Right cardiac atrium (tissue), 5 donors: ENCODE results near the gene RB1. TPM values are rescaled to one million over a fixed set of nuclear protein-coding genes. Genes with fewer than 3 reads are reported as not detected.
"Not testable (repeated sequence)": the region's sequence is repeated elsewhere in the genome, so short reads cannot be mapped to it uniquely, and the experiment has no call there.

Source experiments
- ATAC-seq, 2 donors: fragments of 200-7000 bp; cut with Tn5 transposase; one replicate each; pipeline versions ENCODE4 v1.8.0 to v1.9.1; 2020; ENCODE audit warnings: moderate library complexity in 2 of 2, mild to moderate bottlenecking in 1 of 2
- DNase-seq, 3 donors: peaks; one replicate each; pipeline ENCODE4 v3.0.0-alpha.2; 2020
- H3K27ac ChIP-seq: one replicate; pipeline ENCODE4 v1.5.1; 2013; ENCODE audit warnings: mild to moderate bottlenecking, low read length, control low read depth, moderate library complexity
- H3K27me3 ChIP-seq: one replicate; pipeline ENCODE4 v1.6.1; 2013; ENCODE audit not compliant: control insufficient read depth, insufficient read depth
- H3K4me1 ChIP-seq: one replicate; pipeline ENCODE4 v1.6.1; 2013; ENCODE audit warnings: low read length; ENCODE audit not compliant: control insufficient read depth, insufficient read depth
- H3K4me3 ChIP-seq: one replicate; pipeline ENCODE4 v1.5.1; 2013; ENCODE audit warnings: low read length, control low read depth
- H3K9me3 ChIP-seq: one replicate; pipeline ENCODE4 v1.6.1; 2013; ENCODE audit warnings: low read length; ENCODE audit not compliant: control insufficient read depth
- WGBS: extraction: QIAGEN DNeasy Blood & Tissue Kit; methylation state at CpG from one replicate; pipeline ENCODE4 v1.1.7; 2013; 5-methylcytosine and 5-hydroxymethylcytosine counted together
- intact Hi-C, 4 donors: fragments of 100-400 bp; cut with DNase I; formaldehyde crosslinking; loops; one replicate each; pipeline versions ENCODE4 v1.11.0 to v1.14.0; 2022 to 2023
- polyA plus RNA-seq: library from polyadenylated mRNA; stranded (reverse); fragments of 200-250 nt; gene quantifications from one replicate; pipeline ENCODE4 v1.2.3, GENCODE V29; 2013
- total RNA-seq, 4 donors: library from RNA; stranded (reverse); fragmentation: NEBNext Ultra II Directional; extraction: Animal tissue kit (Norgen Biotek cat#: 25700); gene quantifications; one replicate each; pipeline ENCODE4 v1.2.1, GENCODE V29; 2021
- donor health status: healthy with polysubstance abuse.
- donor health status: DM: no; HTN: yes; CAD: no.
- donor health status: DM: no; HTN: no; CAD: no.
- donor health status: DM: no; HTN: yes; CAD: no; lungs with severe emphysema.
- donor health status: DM: yes; HTN: yes; CAD: no.

Gene RB1
- total and polyA plus RNA-seq, 5 donors = 12.3 to 29.0 (median 26.1) TPM

- Histone ChIP-seq H3K27me3 (no peaks in the 10 kb centered on the region), H3K9me3 (no peaks in the 10 kb centered on the region), H3K27ac (no peak overlapping the region), H3K4me3 (no peak overlapping the region), H3K4me1 (no peaks in the 10 kb centered on the region)
- intact Hi-C loops = no loop called here
- peak; percentile 46 to 66 (median 59) for DNase-seq
- 69% methylated on average over 47 of the region's 47 CpGs for WGBS
- ATAC-seq = peak; percentile 14 to 45
These were observed 15.4 kb downstream of the RB1 start for GRCh38 chr13:48318821-48319511.

- DNase-seq (peak in 2 of 3 donors; percentile 46 to 53), ATAC-seq (peak; percentile 20 to 29)
- no peak overlapping the region for H3K27ac ChIP-seq
- 75% methylated on average over 48 of the region's 48 CpGs for WGBS
- no peaks in the 10 kb centered on the region for H3K27me3 ChIP-seq
- H3K4me3 ChIP-seq = no peak overlapping the region
- no peaks in the 10 kb centered on the region for H3K9me3 ChIP-seq
- intact Hi-C loops = no loop called here
- H3K4me1 ChIP-seq = no peaks in the 10 kb centered on the region
These were observed 16.2 kb downstream of the RB1 start for GRCh38 chr13:48319531-48320398.

DNA sequence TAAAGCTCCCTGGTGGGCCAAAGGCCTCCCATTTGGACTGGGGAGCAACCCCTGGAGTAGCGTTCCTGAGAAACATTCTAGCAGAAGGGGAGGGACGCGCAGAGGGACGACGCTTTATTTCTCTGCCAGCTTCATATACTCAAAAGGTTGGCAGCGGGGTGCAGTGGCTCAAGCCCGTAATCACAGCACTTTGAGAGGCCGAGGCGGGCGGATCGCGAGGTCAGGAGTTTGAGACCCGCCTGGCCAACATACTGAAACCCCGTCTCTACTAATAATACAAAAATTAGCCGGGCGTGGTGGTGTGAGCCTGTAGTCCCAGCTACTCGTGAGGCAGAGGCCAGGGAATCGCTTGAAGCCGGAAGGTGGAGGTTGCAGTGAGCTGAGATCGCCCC, 16.8 kb downstream of the RB1 start:
- H3K4me3 ChIP-seq = no peak overlapping the region
- ATAC-seq (no peak), DNase-seq (peak in 1 of 3 donors; percentile 43)
- 79% methylated on average over 20 of the region's 20 CpGs for WGBS
- intact Hi-C loops = no loop called here
- H3K27ac ChIP-seq = no peak overlapping the region
- H3K4me1 ChIP-seq = no peaks in the 10 kb centered on the region
- no peaks in the 10 kb centered on the region for H3K27me3 ChIP-seq
- H3K9me3 ChIP-seq = no peaks in the 10 kb centered on the region

- H3K4me3 ChIP-seq = peak overlapping the region; percentile 9
- H3K27me3 ChIP-seq = no peaks in the 10 kb centered on the region
- 62% methylated on average over 35 of the region's 35 CpGs for WGBS
- no peak overlapping the region for H3K27ac ChIP-seq
- no peaks in the 10 kb centered on the region for H3K9me3 ChIP-seq
- intact Hi-C loops = no loop called here
- no peak for ATAC-seq
- DNase-seq = peak in 2 of 3 donors; percentile 55 to 58
- H3K4me1 ChIP-seq = no peaks in the 10 kb centered on the region
These were observed 17.4 kb downstream of the RB1 start for GRCh38 chr13:48320891-48321510.

GRCh38 chr13:48322294-48322693, 18.7 kb downstream of the RB1 start:
- Histone ChIP-seq H3K4me3 (no peak overlapping the region), H3K4me1 (no peaks in the 10 kb centered on the region), H3K27me3 (no peaks in the 10 kb centered on the region), H3K9me3 (no peaks in the 10 kb centered on the region), H3K27ac (no peak overlapping the region)
- intact Hi-C loops = no loop called here
- DNase-seq (no peak), ATAC-seq (no peak)

DNA sequence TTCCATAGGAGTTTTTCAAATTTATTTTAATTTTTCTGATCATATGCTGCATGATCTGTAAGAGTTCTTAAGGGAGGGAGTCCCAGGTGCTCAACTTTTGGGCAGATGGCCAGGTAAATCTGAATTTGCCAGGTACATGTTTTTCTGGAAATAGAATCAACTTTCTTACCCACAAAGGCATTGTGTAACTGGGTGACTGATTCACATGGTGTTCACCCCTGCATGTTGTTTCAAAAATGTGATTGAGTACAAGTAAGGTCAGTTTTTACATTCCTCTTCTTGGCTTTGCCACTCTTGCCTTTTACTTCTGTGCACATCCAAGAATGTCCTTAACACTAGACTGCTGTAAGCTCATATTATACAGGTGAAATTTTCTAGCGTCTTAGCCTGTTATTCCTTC, 30.4 kb downstream of the RB1 start:
- no peaks in the 10 kb centered on the region for H3K27me3 ChIP-seq
- 66% methylated on average over 1 of the region's 1 CpG for WGBS
- no peak for ATAC-seq

DNA sequence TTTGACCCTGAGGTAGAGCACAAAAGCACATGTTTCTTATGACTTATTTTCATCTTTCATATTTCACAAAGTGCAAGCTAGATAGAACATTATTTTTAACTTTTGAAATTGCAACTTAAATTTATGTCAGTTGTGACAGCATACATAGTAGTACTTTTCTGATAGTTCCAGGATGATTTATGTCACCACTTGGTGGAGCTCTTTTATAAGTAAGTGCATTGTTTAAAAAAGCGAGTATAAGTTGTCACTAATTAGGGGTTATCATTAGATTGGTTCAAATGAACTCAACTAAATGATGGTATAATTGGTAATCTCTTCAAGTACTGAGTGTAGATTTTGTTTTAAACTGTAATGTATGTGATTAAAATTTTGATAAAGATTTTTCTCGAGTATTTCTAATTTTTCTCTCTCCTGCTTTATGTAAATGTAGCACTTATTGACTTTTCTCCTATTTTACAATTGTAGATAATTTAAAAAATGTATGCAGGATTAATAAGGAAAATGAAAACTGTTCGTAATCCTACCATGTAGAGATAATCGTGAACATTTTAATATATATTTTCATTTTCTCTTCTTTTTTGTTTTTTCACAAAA, 31.1 kb downstream of the RB1 start:
- 58% methylated on average over 4 of the region's 4 CpGs for WGBS
- Histone ChIP-seq H3K4me3 (no peak overlapping the region), H3K27me3 (no peaks in the 10 kb centered on the region), H3K9me3 (no peaks in the 10 kb centered on the region), H3K27ac (no peak overlapping the region), H3K4me1 (no peaks in the 10 kb centered on the region)
- intact Hi-C loops = loop anchor here (2.0 to 10.0 kb wide), 3 partner anchors 243 to 250 kb away; no protein-coding TSS in a partner anchor
- ATAC-seq (no peak), DNase-seq (no peak)

More for the DNA sequence above, 30.4 kb downstream of the RB1 start:
- H3K4me1 ChIP-seq = no peaks in the 10 kb centered on the region
- intact Hi-C loops = loop anchor here (2.0 to 10.0 kb wide), 3 partner anchors 243 to 251 kb away; no protein-coding TSS in a partner anchor
- H3K4me3 ChIP-seq = no peak overlapping the region
- no peak overlapping the region for H3K27ac ChIP-seq
- no peak for DNase-seq
- no peaks in the 10 kb centered on the region for H3K9me3 ChIP-seq

DNA sequence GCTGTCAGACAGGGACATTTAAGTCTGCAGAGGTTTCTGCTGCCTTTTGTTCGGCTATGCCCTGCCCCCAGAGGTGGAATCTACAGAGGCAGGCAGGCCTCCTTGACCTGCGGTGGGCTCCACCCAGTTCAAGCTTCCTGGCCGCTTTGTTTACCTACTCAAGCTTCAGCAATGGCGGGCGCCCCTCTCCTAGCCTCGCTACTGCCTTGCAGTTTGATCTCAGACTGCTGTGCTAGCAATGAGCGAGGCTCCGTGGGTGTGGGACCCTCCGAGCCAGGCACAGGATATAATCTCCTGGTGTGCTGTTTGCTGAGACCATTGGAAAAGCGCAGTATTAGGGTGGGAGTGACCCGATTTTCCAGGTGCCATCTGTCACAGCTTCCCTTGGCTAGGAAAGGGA, 35.6 kb downstream of the RB1 start:
- WGBS = 97% methylated on average over 11 of the region's 11 CpGs
- not testable (repeated sequence) for H3K27ac ChIP-seq, H3K4me1 ChIP-seq, ATAC-seq, H3K4me3 ChIP-seq, H3K9me3 ChIP-seq, H3K27me3 ChIP-seq
- intact Hi-C loops = loop anchor here in 1 of 4 donors (10.0 kb wide), 1 partner anchor 246 kb away; no protein-coding TSS in a partner anchor
- DNase-seq = peak in 2 of 3 donors; percentile 17 to 26

DNA sequence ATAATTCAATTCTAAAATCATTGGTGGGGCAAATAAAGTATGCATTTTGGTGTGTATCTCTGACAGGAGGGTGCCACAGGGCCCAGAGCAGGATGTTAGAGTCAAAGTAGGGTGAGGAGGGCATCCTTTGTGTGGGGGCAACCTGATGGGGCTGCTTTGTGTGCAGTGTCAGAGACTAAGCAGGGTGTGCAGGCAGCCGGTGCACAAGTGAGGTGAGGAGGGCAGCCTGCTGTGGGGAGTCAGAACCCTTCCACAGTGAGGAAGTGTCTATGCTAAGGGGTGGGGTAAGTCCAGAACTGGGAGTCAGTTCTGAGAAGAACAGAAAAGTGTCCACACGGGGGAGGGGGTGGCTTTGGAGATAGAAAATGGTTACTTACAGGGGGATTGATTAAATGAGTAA, 40.7 kb downstream of the RB1 start:
- Histone ChIP-seq H3K4me3 (no peak overlapping the region), H3K27me3 (no peaks in the 10 kb centered on the region), H3K9me3 (no peaks in the 10 kb centered on the region), H3K4me1 (no peaks in the 10 kb centered on the region), H3K27ac (no peak overlapping the region)
- WGBS = 87% methylated on average over 2 of the region's 2 CpGs
- DNase-seq (peak in 1 of 3 donors; percentile 10), ATAC-seq (no peak)
- intact Hi-C loops = loop anchor here in 1 of 4 donors (10.0 kb wide), 1 partner anchor 421 kb away; no protein-coding TSS in a partner anchor

- ATAC-seq (no peak), DNase-seq (no peak)
- H3K9me3 ChIP-seq = no peaks in the 10 kb centered on the region
- intact Hi-C loops = loop anchor here in 1 of 4 donors (10.0 kb wide), 1 partner anchor 418 kb away; no protein-coding TSS in a partner anchor
- no peak overlapping the region for H3K27ac ChIP-seq
- 97% methylated on average over 1 of the region's 1 CpG for WGBS
- no peak overlapping the region for H3K4me3 ChIP-seq
- no peaks in the 10 kb centered on the region for H3K27me3 ChIP-seq
- H3K4me1 ChIP-seq = no peaks in the 10 kb centered on the region
These were observed 43.0 kb downstream of the RB1 start for GRCh38 chr13:48346583-48346982.
